HUES6 (cell line): ENCODE results near the gene RMND5A.
"Not testable (repeated sequence)": the region's sequence is repeated elsewhere in the genome, so short reads cannot be mapped to it uniquely, and the experiment has no call there.

Experiments
- H3K27ac ChIP-seq: 2 replicates; pipeline ENCODE4 v1.7.0; 2013; ENCODE audit warnings: low read depth, mild to moderate bottlenecking, low read length, inconsistent platforms
- H3K27me3 ChIP-seq: 2 replicates; pipeline ENCODE4 v1.6.1; 2013; ENCODE audit warnings: low read length; ENCODE audit not compliant: control insufficient read depth, insufficient read depth
- H3K36me3 ChIP-seq: 2 replicates; pipeline ENCODE4 v1.6.1; 2013; ENCODE audit warnings: low read length; ENCODE audit not compliant: control insufficient read depth, insufficient read depth
- H3K4me1 ChIP-seq: 2 replicates; pipeline ENCODE4 v1.6.1; 2013; ENCODE audit warnings: low read length; ENCODE audit not compliant: control insufficient read depth, insufficient read depth
- H3K4me3 ChIP-seq: 2 replicates; pipeline ENCODE4 v1.5.1; 2013; ENCODE audit warnings: low read depth, low read length
- H3K9ac ChIP-seq: one replicate; pipeline ENCODE4 v1.6.1; 2013; ENCODE audit warnings: mild to moderate bottlenecking, low read length
- H3K9me3 ChIP-seq: 2 replicates; pipeline ENCODE4 v1.6.1; 2013; ENCODE audit warnings: low read depth, low read length; ENCODE audit not compliant: control insufficient read depth, insufficient read depth

RMND5A gene

GRCh38 chr2:86686460-86686859 is 33.6 kb upstream of the RMND5A start:
- peaks cover 3% of the 10 kb centered on the region; the same call in 1 of the 2 replicates for H3K9me3 ChIP-seq
- H3K36me3 ChIP-seq: no peaks in the 10 kb centered on the region
- H3K27ac ChIP-seq: no peak overlapping the region
- H3K27me3 ChIP-seq: no peaks in the 10 kb centered on the region
- no peak overlapping the region for H3K9ac ChIP-seq
- H3K4me1 ChIP-seq: no peaks in the 10 kb centered on the region
- H3K4me3 ChIP-seq: no peak overlapping the region

DNA sequence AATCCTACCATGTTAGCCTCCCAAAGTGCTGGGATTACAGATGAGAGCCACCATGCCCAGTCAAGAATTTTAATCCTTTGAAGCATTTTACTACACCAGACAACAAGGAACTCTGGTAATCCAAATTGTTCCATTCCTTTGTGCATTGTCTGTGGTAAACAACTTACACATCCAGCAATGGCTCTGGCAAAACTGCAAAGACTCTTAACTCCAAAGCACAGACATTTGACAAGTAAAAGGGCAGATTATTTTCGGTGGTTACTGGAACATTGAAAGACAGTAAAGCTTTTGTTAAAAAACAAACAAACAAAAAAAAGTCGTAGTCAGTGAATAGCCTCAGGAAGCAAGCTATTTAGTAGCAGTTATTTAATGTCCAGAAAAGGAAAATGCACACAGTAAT is 33.2 kb upstream of the RMND5A start:
- Histone ChIP-seq H3K4me1 (no peaks in the 10 kb centered on the region), H3K27me3 (no peaks in the 10 kb centered on the region), H3K36me3 (no peaks in the 10 kb centered on the region), H3K9me3 (peaks cover 3% of the 10 kb centered on the region; the same call in 1 of the 2 replicates), H3K27ac (no peak overlapping the region), H3K4me3 (no peak overlapping the region), H3K9ac (no peak overlapping the region)

DNA sequence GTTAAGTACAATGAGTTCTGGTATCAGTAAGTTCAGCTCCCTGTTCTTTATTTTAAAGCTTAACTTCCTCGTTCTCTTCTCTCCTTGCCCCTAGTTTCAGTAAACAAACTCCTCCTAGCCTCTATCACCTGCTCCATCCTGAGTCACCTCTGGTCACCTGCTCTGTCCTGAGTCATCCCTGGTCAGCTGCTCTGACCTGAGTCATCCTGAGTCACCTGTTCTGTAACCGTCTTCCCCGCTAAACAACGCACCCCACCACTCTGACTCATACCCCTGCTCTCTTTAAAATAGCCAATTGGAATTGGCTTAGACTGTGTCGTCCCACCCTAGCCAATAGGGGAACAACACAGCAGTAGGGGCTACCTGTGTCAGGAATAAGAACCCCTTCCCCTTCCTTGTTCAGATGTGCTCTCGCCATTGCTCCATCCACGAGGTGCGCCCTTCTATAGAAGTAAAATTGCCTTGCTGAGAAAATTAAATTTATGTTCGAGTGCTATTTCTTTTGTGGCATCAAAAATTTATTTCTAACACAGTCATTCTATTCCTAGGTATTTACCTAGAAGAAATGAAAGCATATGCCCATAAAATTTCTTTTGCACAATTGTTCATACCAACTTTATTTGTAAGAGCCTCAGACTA is 24.9 kb upstream of the RMND5A start:
- no peak overlapping the region for H3K9ac ChIP-seq
- no peak overlapping the region for H3K27ac ChIP-seq
- H3K9me3 ChIP-seq: peaks cover 19% of the 10 kb centered on the region

GRCh38 chr2:86697551-86698104 is 22.5 kb upstream of the RMND5A start:
- peaks cover 19% of the 10 kb centered on the region for H3K9me3 ChIP-seq

More for the DNA sequence above, 24.9 kb upstream of the RMND5A start:
- no peaks in the 10 kb centered on the region for H3K36me3 ChIP-seq
- H3K4me3 ChIP-seq: no peak overlapping the region
- H3K4me1 ChIP-seq: no peaks in the 10 kb centered on the region
- H3K27me3 ChIP-seq: no peaks in the 10 kb centered on the region

DNA sequence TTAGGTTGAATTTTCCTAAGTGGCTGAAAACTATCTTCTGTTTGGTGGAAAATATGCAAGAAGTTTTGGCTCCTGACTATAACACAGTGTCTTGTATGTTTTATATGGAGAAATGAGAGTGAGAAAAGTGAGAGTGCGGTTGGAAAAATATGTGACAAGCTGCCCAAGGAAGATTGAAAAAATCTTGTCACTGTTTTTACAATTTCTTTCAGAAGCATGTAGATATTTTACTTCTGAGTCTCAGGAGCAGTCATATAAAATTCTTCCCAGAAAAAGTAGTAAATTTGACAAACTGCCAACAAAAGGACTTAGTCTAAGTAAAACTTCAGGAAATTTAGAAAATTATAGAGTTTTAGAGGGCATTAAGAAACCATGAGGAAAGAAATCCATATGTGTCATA is 19.4 kb upstream of the RMND5A start:
- Histone ChIP-seq H3K9me3 (peaks cover 3% of the 10 kb centered on the region), H3K9ac (no peak overlapping the region), H3K36me3 (no peaks in the 10 kb centered on the region), H3K27ac (no peak overlapping the region), H3K4me1 (no peaks in the 10 kb centered on the region), H3K27me3 (no peaks in the 10 kb centered on the region), H3K4me3 (no peak overlapping the region)

More at GRCh38 chr2:86697551-86698104, 22.5 kb upstream of the RMND5A start:
- H3K4me1 ChIP-seq: no peaks in the 10 kb centered on the region
- H3K4me3 ChIP-seq: no peak overlapping the region
- no peak overlapping the region for H3K27ac ChIP-seq
- H3K9ac ChIP-seq: no peak overlapping the region
- H3K36me3 ChIP-seq: no peaks in the 10 kb centered on the region
- H3K27me3 ChIP-seq: no peaks in the 10 kb centered on the region

GRCh38 chr2:86703704-86704361 is 16.3 kb upstream of the RMND5A start:
- H3K9ac ChIP-seq: no peak overlapping the region
- no peak overlapping the region for H3K27ac ChIP-seq
- H3K36me3 ChIP-seq: no peaks in the 10 kb centered on the region
- H3K27me3 ChIP-seq: no peaks in the 10 kb centered on the region
- H3K4me1 ChIP-seq: no peaks in the 10 kb centered on the region
- no peak overlapping the region for H3K4me3 ChIP-seq
- H3K9me3 ChIP-seq: peaks cover 9% of the 10 kb centered on the region

- Histone ChIP-seq H3K36me3 (no peaks in the 10 kb centered on the region), H3K9me3 (peaks cover 9% of the 10 kb centered on the region), H3K27ac (no peak overlapping the region), H3K4me3 (no peak overlapping the region), H3K27me3 (no peaks in the 10 kb centered on the region), H3K4me1 (no peaks in the 10 kb centered on the region), H3K9ac (no peak overlapping the region)
Measured at GRCh38 chr2:86704459-86704971, 15.6 kb upstream of the RMND5A start.

- Histone ChIP-seq H3K9ac (no peak overlapping the region), H3K27ac (no peak overlapping the region), H3K4me3 (no peak overlapping the region), H3K9me3 (peaks cover 9% of the 10 kb centered on the region), H3K36me3 (no peaks in the 10 kb centered on the region), H3K27me3 (no peaks in the 10 kb centered on the region), H3K4me1 (no peaks in the 10 kb centered on the region)
Measured at GRCh38 chr2:86706220-86706619, 13.9 kb upstream of the RMND5A start.

GRCh38 chr2:86706935-86707334 is 13.2 kb upstream of the RMND5A start:
- Histone ChIP-seq H3K4me1 (no peaks in the 10 kb centered on the region), H3K9me3 (peaks cover 9% of the 10 kb centered on the region), H3K4me3 (no peak overlapping the region), H3K27ac (no peak overlapping the region), H3K27me3 (no peaks in the 10 kb centered on the region), H3K9ac (no peak overlapping the region), H3K36me3 (no peaks in the 10 kb centered on the region)

DNA sequence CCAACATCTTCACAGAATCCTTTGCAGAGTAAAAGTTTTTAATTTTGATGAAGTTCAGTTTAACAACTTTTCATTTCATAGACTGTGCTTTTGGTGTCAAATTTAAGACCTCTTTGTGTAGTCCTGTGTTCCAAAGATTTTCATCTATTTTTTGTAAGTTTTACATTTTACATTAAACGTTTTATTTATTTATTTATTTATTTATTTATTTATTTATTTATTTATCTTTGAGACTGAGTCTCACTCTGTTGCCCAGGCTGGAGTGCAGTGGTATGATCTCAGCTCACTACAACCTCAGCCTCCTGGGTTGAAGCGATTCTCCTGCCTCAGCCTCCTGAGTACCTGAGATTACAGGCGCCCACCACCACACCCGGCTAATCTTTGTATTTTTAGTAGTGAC is 12.0 kb upstream of the RMND5A start:
- not testable (repeated sequence) for H3K36me3 ChIP-seq, H3K27ac ChIP-seq, H3K27me3 ChIP-seq, H3K9ac ChIP-seq, H3K4me1 ChIP-seq, H3K9me3 ChIP-seq, H3K4me3 ChIP-seq

- H3K4me1 ChIP-seq, H3K36me3 ChIP-seq, H3K27me3 ChIP-seq, H3K9ac ChIP-seq, H3K9me3 ChIP-seq, H3K4me3 ChIP-seq, H3K27ac ChIP-seq: not testable (repeated sequence)
Measured at GRCh38 chr2:86714579-86715173, 5.4 kb upstream of the RMND5A start.
